Calu3 (cell line): ENCODE data around the gene SNCAIP. TPM values are rescaled to one million over a fixed set of nuclear protein-coding genes. Genes with fewer than 3 reads are reported as not detected.

Experiments used
- BruUV-seq: library from RNA; stranded (reverse); fragments of 400-500 nt; replicated peaks from 2 replicates; lab custom pipeline; 2021; lab: Mats Ljungman, UMichigan
- CTCF ChIA-PET: fragments of 300-600 bp; sonication (Branson Sonifier 250); formaldehyde crosslinking; loops from one replicate; lab custom pipeline; 2022; ENCODE audit warnings: antibody characterized with exemption; lab: Charles Lee
- DNase-seq: peaks from one replicate; pipeline ENCODE4 v3.0.0; 2022
- H3K27ac Mint-ChIP-seq: one replicate; pipeline ENCODE4 v1.8.0; 2022; ENCODE audit warnings: mixed read lengths; ENCODE audit not compliant: unreplicated experiment
- H3K27me3 Mint-ChIP-seq: one replicate; pipeline ENCODE4 v1.8.0; 2022; ENCODE audit warnings: mixed read lengths; ENCODE audit not compliant: unreplicated experiment
- H3K36me3 Mint-ChIP-seq: one replicate; pipeline ENCODE4 v1.8.0; 2022; ENCODE audit warnings: mild to moderate bottlenecking, moderate library complexity, mixed read lengths; ENCODE audit not compliant: insufficient read depth, unreplicated experiment
- H3K4me1 Mint-ChIP-seq: one replicate; pipeline ENCODE4 v1.8.0; 2022; ENCODE audit warnings: mild to moderate bottlenecking, low read depth, mixed read lengths; ENCODE audit not compliant: unreplicated experiment
- H3K4me3 Mint-ChIP-seq: one replicate; pipeline ENCODE4 v1.8.0; 2022; ENCODE audit warnings: mild to moderate bottlenecking, low read depth, moderate library complexity, mixed read lengths; ENCODE audit not compliant: unreplicated experiment
- H3K9me3 Mint-ChIP-seq: one replicate; pipeline ENCODE4 v1.8.0; 2022; ENCODE audit warnings: low read depth, mixed read lengths; ENCODE audit not compliant: unreplicated experiment
- CTCF ChIP-seq: fragments of 200-600 bp; IDR thresholded peaks from one replicate; pipeline ENCODE4 v1.8.0; 2022; ENCODE audit warnings: antibody characterized with exemption; ENCODE audit not compliant: unreplicated experiment
- intact Hi-C: fragments of 100-400 bp; cut with micrococcal nuclease; formaldehyde crosslinking; loops from one replicate; pipeline ENCODE4 v1.10.0; 2022; ENCODE audit not compliant: unreplicated experiment
- total RNA-seq: library from RNA; stranded (reverse); gene quantifications from 2 replicates; pipeline ENCODE4 v1.2.3, GENCODE V29; 2022

Gene SNCAIP
- total RNA-seq, 1 experiment from 2014 or later = not detected

DNA sequence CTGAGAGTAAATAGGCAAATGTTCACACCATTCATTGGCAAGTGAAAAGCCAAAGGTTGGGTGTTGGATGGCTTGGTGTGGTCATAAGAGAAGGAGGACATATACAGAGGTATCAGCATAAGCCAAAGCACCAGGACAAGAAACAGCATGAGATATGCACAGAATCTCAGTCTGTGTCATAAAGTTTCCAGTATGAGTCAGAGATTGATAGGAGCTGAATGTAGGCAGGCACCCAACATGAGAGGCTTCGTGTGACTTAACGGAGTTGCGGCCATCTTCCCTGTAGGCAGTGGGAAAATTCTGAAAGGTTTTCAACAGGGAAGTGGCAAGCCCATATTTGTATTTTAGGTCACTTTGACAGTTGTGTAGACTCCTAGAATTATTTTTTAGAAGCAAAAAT, 54.5 kb downstream of the SNCAIP start:
- no peak overlapping the region for H3K4me3 Mint-ChIP-seq
- peaks cover 13% of the 10 kb centered on the region for H3K27me3 Mint-ChIP-seq
- no peaks in the 10 kb centered on the region for H3K36me3 Mint-ChIP-seq
- TF ChIP-seq CTCF = no peak
- CTCF ChIA-PET = no interaction called here
- no peak overlapping the region for H3K27ac Mint-ChIP-seq
- BruUV-seq = no TSS peak
- intact Hi-C loops = no loop called here
- H3K9me3 Mint-ChIP-seq = peaks cover 2% of the 10 kb centered on the region
- H3K4me1 Mint-ChIP-seq = no peaks in the 10 kb centered on the region
- DNase-seq = no peak

DNA sequence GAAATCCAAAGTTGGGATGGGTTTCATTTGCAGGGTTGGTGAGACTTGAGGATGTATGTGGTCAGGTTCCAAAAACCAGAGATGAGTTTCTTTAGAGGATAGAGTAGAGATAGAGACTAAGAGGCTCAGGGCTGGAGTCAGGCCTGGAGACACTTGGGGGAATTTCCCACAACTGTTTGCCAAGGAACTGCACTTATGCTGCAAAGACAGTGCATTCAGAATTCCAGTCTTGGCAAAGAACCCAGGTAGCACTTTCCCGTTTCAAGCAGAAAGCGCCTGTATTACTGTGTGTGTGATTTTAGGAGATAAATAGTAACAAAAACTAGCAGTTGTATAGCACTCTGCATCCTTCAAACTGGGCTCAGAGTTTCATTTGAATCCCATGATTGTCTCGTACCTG, 55.4 kb downstream of the SNCAIP start:
- no peaks in the 10 kb centered on the region for H3K36me3 Mint-ChIP-seq
- DNase-seq = no peak
- TF ChIP-seq CTCF = no peak
- H3K4me1 Mint-ChIP-seq = no peaks in the 10 kb centered on the region
- CTCF ChIA-PET = interaction anchor here (0.6 kb wide), 1 partner anchor 917 kb away, joined by 5 read pairs; no protein-coding TSS in a partner anchor
- intact Hi-C loops = no loop called here
- no peak overlapping the region for H3K27ac Mint-ChIP-seq
- no peak overlapping the region for H3K4me3 Mint-ChIP-seq
- no TSS peak for BruUV-seq
- peaks cover 13% of the 10 kb centered on the region for H3K27me3 Mint-ChIP-seq
- H3K9me3 Mint-ChIP-seq = peaks cover 2% of the 10 kb centered on the region

GRCh38 chr5:122368510-122369251, 56.6 kb downstream of the SNCAIP start:
- CTCF ChIA-PET = interaction anchor here (0.6 kb wide), 1 partner anchor 1049 kb away, joined by 3 read pairs; no protein-coding TSS in a partner anchor
- no peak for DNase-seq
- TF ChIP-seq CTCF = no peak
- H3K4me1 Mint-ChIP-seq = no peaks in the 10 kb centered on the region
- no peak overlapping the region for H3K4me3 Mint-ChIP-seq
- no peak overlapping the region for H3K27ac Mint-ChIP-seq
- no TSS peak for BruUV-seq
- H3K36me3 Mint-ChIP-seq = no peaks in the 10 kb centered on the region
- H3K27me3 Mint-ChIP-seq = peaks cover 13% of the 10 kb centered on the region
- intact Hi-C loops = no loop called here
- H3K9me3 Mint-ChIP-seq = peaks cover 2% of the 10 kb centered on the region

- no TSS peak for BruUV-seq
Observed at GRCh38 chr5:122369253-122369815, 57.3 kb downstream of the SNCAIP start.

More at GRCh38 chr5:122369253-122369815, 57.3 kb downstream of the SNCAIP start:
- no peak for DNase-seq
- Mint-ChIP-seq H3K4me3 (no peak overlapping the region), H3K27ac (no peak overlapping the region), H3K9me3 (peaks cover 2% of the 10 kb centered on the region), H3K27me3 (peaks cover 13% of the 10 kb centered on the region), H3K36me3 (no peaks in the 10 kb centered on the region), H3K4me1 (no peaks in the 10 kb centered on the region)
- no peak for TF ChIP-seq CTCF
- CTCF ChIA-PET = interaction anchor here (0.6 kb wide), 1 partner anchor 1050 kb away, joined by 3 read pairs; no protein-coding TSS in a partner anchor
- intact Hi-C loops = no loop called here
